ENCODE measurements around the gene ANO2.
"Not testable (repeated sequence)": the region's sequence is repeated elsewhere in the genome, so short reads cannot be mapped to it uniquely, and the experiment has no call there.

ANO2 gene

DNA sequence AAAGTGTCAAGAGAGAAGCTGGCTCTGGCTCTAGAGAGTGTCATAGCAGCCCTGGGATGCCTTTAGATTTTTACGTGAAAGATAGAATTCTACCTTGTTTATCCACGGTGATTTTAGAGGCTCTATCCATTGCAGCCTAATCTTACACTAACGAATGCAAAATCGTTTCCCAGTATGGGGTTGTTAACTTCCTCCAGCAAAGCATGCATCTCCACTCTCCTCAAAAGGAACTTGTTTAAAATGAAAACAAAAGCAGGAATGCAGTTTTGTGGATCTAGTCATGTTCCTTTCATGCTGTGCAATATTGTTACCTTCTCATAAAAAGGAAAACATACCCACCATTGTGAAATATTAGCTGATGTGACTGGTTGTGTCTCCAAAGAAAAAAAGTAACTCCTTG is 88.4 kb downstream of the ANO2 start:
- Histone ChIP-seq H3K27me3 (replicated peaks) (peaks cover 3% of the 10 kb centered on the region), H3K27ac (no peak overlapping the region), H3K4me3 (ENCODE audit: low read depth, low read length) (no peak overlapping the region), H3K36me3 (replicated peaks) (no peaks in the 10 kb centered on the region)
- TF ChIP-seq, protein P1, sequence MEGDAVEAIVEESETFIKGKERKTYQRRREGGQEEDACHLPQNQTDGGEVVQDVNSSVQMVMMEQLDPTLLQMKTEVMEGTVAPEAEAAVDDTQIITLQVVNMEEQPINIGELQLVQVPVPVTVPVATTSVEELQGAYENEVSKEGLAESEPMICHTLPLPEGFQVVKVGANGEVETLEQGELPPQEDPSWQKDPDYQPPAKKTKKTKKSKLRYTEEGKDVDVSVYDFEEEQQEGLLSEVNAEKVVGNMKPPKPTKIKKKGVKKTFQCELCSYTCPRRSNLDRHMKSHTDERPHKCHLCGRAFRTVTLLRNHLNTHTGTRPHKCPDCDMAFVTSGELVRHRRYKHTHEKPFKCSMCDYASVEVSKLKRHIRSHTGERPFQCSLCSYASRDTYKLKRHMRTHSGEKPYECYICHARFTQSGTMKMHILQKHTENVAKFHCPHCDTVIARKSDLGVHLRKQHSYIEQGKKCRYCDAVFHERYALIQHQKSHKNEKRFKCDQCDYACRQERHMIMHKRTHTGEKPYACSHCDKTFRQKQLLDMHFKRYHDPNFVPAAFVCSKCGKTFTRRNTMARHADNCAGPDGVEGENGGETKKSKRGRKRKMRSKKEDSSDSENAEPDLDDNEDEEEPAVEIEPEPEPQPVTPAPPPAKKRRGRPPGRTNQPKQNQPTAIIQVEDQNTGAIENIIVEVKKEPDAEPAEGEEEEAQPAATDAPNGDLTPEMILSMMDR (IDR thresholded peaks at IDR 0.05; ENCODE audit: low read depth, low read length, missing control alignments), result no peak
- no peak for DNase-seq
- in situ Hi-C loops (cut with HindIII; ENCODE audit: low pct_ligation_motif_present, low sequenced_read_pairs), result no loop called here

DNA sequence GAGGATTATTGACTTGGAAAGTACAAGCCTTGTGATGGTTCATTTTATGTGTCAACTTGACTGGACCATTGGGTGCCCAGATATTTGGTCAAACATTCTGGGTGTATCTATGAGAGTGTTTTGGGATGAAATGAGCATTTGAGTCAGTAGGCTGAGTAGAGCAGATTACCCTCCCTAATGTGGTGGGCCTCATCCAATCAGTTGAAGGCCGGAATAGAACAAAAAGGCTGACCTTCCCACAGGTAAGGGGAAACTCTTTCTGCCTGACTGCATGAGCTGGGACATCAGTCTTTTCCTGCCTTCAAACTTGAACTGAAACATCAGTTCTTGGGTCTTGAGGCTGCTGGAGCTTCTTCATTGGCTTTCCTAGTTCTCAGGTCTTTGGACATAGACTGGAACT is 98.1 kb downstream of the ANO2 start:
- Histone ChIP-seq H3K27me3 (replicated peaks) (no peaks in the 10 kb centered on the region), H3K4me3 (ENCODE audit: low read depth, low read length) (no peak overlapping the region), H3K27ac (no peak overlapping the region), H3K36me3 (replicated peaks) (no peaks in the 10 kb centered on the region)
- no peak for DNase-seq
- in situ Hi-C loops (cut with HindIII; ENCODE audit: low pct_ligation_motif_present, low sequenced_read_pairs), result no loop called here
- TF ChIP-seq, protein P1 (IDR thresholded peaks at IDR 0.05; ENCODE audit: low read depth, low read length, missing control alignments), result no peak

DNA sequence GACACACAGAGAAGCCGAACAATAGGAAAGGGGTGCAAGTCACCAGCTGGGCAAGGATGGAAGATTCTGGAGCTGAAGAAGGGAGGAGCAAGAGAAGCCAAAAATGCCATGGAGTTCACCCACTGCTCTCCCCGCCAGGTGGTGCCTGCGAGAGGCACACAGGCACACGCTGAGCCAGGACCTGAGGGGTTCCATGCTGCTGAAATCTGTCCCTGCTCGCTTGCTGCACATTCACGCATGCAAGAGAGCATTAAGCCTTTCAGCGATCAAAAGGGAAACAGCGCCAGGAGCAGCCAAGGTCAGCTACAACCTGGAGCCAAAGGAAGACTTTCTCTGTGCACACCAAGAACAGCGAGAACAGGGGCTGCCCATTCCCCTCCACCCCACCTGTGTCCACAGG is 104.1 kb downstream of the ANO2 start:
- H3K27me3 ChIP-seq (replicated peaks), result no peaks in the 10 kb centered on the region
- no peak for DNase-seq
- no peak overlapping the region for H3K27ac ChIP-seq
- no peaks in the 10 kb centered on the region for H3K36me3 ChIP-seq (replicated peaks)
- TF ChIP-seq, protein P1 (IDR thresholded peaks at IDR 0.05; ENCODE audit: low read depth, low read length, missing control alignments), result no peak
- in situ Hi-C loops (cut with HindIII; ENCODE audit: low pct_ligation_motif_present, low sequenced_read_pairs), result no loop called here
- H3K4me3 ChIP-seq (ENCODE audit: low read depth, low read length), result no peak overlapping the region

DNA sequence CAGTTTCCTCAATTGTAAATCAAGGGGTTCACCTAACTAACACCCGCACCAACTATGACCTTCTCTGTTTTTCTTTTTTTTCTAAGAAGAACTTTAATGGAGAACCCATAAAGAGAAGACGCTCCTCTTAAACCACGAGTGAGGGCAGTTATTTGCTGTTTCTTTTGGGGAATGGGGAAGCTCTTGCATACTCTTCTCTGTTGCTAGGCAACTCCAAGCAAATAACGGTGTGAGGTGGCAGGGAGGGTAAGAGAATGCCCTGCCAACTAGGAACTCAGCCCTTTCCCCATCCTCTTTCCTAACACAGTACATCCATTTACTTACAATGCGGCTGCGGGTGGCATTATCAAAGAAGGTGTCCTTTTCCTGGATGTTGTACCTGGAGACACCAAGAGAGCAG is 114.9 kb downstream of the ANO2 start:
- Histone ChIP-seq H3K4me3 (ENCODE audit: low read depth, low read length) (no peak overlapping the region), H3K27ac (no peak overlapping the region), H3K36me3 (replicated peaks) (no peaks in the 10 kb centered on the region), H3K27me3 (replicated peaks) (no peaks in the 10 kb centered on the region)
- in situ Hi-C loops (cut with HindIII; ENCODE audit: low pct_ligation_motif_present, low sequenced_read_pairs), result no loop called here
- TF ChIP-seq, protein P1 (IDR thresholded peaks at IDR 0.05; ENCODE audit: low read depth, low read length, missing control alignments), result no peak
- no peak for DNase-seq

DNA sequence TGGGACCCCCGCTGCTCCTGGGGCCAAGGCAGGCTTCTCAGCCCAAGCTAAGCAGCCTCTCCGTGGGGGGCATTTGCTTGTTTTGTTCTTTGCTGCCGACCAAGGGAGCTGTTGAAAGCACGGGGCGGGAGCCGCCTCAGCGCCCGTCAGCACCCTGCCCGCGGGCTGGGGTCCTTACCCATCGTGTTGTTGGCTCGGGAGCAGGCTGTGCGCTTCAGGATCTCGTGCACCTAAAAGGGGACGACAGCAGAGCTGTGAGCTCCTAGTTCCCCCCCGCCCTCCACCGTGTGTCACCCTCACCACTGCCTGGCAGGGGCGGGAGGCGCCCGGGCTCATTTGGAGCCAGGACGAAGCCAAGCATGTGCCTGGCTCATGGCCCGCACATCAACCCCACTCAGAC is 117.5 kb downstream of the ANO2 start:
- TF ChIP-seq, protein P1 (IDR thresholded peaks at IDR 0.05; ENCODE audit: low read depth, low read length, missing control alignments), result no peak
- no peak for DNase-seq
- no peaks in the 10 kb centered on the region for H3K36me3 ChIP-seq (replicated peaks)
- no peaks in the 10 kb centered on the region for H3K27me3 ChIP-seq (replicated peaks)
- in situ Hi-C loops (cut with HindIII; ENCODE audit: low pct_ligation_motif_present, low sequenced_read_pairs), result no loop called here
- no peak overlapping the region for H3K4me3 ChIP-seq (ENCODE audit: low read depth, low read length)
- H3K27ac ChIP-seq, result no peak overlapping the region

DNA sequence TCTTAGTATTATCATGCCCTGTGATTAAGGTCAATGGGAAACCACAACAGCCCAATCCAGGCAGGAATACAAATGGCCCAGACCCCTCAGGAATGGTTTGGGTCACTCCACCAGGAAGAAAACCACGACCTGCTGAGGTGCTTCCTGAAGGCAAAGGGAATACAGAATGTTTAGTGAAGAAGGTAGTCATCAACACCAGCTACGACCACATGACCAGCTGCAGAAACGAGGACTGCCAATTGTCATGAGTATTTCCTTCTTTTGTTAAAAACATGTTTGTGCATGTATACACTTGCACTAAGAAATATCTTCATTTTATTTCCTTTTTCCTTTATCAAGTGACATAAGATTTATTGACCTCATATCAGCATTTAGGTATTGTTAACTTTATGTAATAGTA is 119.3 kb downstream of the ANO2 start:
- H3K4me3 ChIP-seq (ENCODE audit: low read depth, low read length); in situ Hi-C loops (cut with HindIII; ENCODE audit: low pct_ligation_motif_present, low sequenced_read_pairs); H3K36me3 ChIP-seq (replicated peaks); H3K27me3 ChIP-seq (replicated peaks); H3K27ac ChIP-seq; DNase-seq: not testable (repeated sequence)

DNA sequence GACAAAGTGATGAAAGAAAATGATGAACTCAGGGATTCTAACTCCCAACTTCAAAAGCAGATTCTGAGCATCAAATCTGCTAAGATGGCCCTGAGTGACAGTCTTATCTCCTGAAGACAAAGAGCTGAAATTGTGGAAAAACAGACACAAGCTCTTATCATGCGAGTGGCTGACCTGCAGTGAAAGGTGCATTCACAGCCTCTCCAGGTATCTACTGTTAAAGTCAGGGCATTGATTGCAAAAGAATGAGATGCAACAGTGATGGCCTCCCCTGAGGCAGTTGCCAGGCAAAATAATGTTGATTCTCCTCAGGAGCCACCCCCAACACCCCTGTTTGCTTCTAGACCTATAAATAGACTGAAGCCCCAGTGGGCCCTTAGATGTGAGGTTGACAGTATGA is 126.2 kb downstream of the ANO2 start:
- H3K27me3 ChIP-seq (replicated peaks), result not testable (repeated sequence)

More for the DNA sequence above, 126.2 kb downstream of the ANO2 start:
- in situ Hi-C loops (cut with HindIII; ENCODE audit: low pct_ligation_motif_present, low sequenced_read_pairs); H3K27ac ChIP-seq; DNase-seq; H3K36me3 ChIP-seq (replicated peaks); H3K4me3 ChIP-seq (ENCODE audit: low read depth, low read length): not testable (repeated sequence)
